A549 (cell line): ENCODE results near the gene CCNB1IP1. TPM values are rescaled to one million over a fixed set of nuclear protein-coding genes. Genes with fewer than 3 reads are reported as not detected.

ENCODE experiments used
- ATAC-seq, 2 experiments: fragments of 200-7000 bp in 1 of 2; fragments of >200 bp in 1 of 2; cut with Nextera tagmentation in 1 of 2; cut with Tn5 transposase in 1 of 2; 3 replicates each; pipeline versions ENCODE4 v1.8.0 to v1.9.1; 2018 to 2020; ENCODE audit warnings: mild to moderate bottlenecking in 1 of 2, moderate library complexity in 1 of 2
- CTCF ChIA-PET: fragments of 300-600 bp; sonication (Branson Sonifier 250); formaldehyde crosslinking; extraction: SDS; loops from one replicate; lab custom pipeline; 2021; ENCODE audit warnings: antibody characterized with exemption, inconsistent platforms; lab: Yijun Ruan, JAX
- POLR2A ChIA-PET: fragments of 350-600 bp; formaldehyde crosslinking; extraction: SDS; loops from one replicate; lab custom pipeline; 2021; ENCODE audit warnings: antibody characterized with exemption, inconsistent platforms; lab: Yijun Ruan, JAX
- DNase-seq, 2 experiments: peaks; one replicate each; pipeline versions ENCODE4 v3.0.0 to v3.0.0-alpha.2; 2011 to 2016; ENCODE audit warnings: low read depth in 1 of 2, low spot score in 1 of 2
- FAIRE-seq: peaks from 2 replicates; lab custom pipeline; 2011; peaks lifted over from hg19 to GRCh38; lab: Jason Lieb, UNC
- H3K27ac ChIP-seq, 2 experiments: fragments of >200 bp; sonication (Bioruptor Twin); formaldehyde crosslinking; 3 replicates each; pipeline ENCODE4 v1.5.1; 2016 to 2017
- H3K4me1 ChIP-seq: fragments of >200 bp; sonication (Bioruptor Twin); formaldehyde crosslinking; 3 replicates; pipeline ENCODE4 v1.6.1; 2016
- H3K4me2 ChIP-seq: fragments of >200 bp; sonication (Bioruptor Twin); formaldehyde crosslinking; 3 replicates; pipeline ENCODE4 v1.6.1; 2016
- H3K4me3 ChIP-seq: fragments of >200 bp; sonication (Bioruptor Twin); formaldehyde crosslinking; 3 replicates; pipeline ENCODE4 v1.5.1; 2016
- H3K9me3 ChIP-seq: fragments of >200 bp; sonication (Bioruptor Twin); formaldehyde crosslinking; 3 replicates; pipeline ENCODE4 v1.6.1; 2016
- BCL3 ChIP-seq: fragments of >200 bp; sonication (Bioruptor Twin); formaldehyde crosslinking; IDR thresholded peaks from 3 replicates; pipeline ENCODE4 v1.6.1; 2016
- BHLHE40 ChIP-seq: IDR thresholded peaks from 2 replicates; pipeline ENCODE4 v1.6.1; 2012; ENCODE audit warnings: low read depth, low read length, inconsistent platforms
- CBX8 ChIP-seq: fragments of 200-600 bp; sonication (generic); IDR thresholded peaks from 2 replicates; pipeline ENCODE4 v1.6.1; 2016
- E2F6 ChIP-seq: IDR thresholded peaks from 2 replicates; pipeline ENCODE4 v1.6.1; 2012; ENCODE audit warnings: low read depth, borderline replicate concordance
- EHF ChIP-seq: fragments of 250-450 bp; sonication (Bioruptor Pico); IDR thresholded peaks from 2 replicates; pipeline ENCODE4 v1.5.0; 2020; ENCODE audit warnings: mild to moderate bottlenecking
- EP300 ChIP-seq, 2 experiments: fragments of >200 bp; sonication (Bioruptor Twin); formaldehyde crosslinking; IDR thresholded peaks; 2 replicates in 1 of 2; 3 replicates in 1 of 2; pipeline ENCODE4 v1.6.1; 2016 to 2017
- ESRRA ChIP-seq: fragments of 150-350 bp; IDR thresholded peaks from 2 replicates; pipeline ENCODE4 v1.6.1; 2014; ENCODE audit warnings: mild to moderate bottlenecking, low read length, borderline replicate concordance
- FOSB ChIP-seq: fragments of 250-450 bp; sonication (Bioruptor Pico); IDR thresholded peaks from 2 replicates; pipeline ENCODE4 v1.5.0; 2020; ENCODE audit warnings: mild to moderate bottlenecking, moderate library complexity
- GATA3 ChIP-seq: IDR thresholded peaks from 2 replicates; pipeline ENCODE4 v1.6.1; 2012; ENCODE audit warnings: borderline replicate concordance
- HDAC2 ChIP-seq: fragments of 200-600 bp; sonication (generic); IDR thresholded peaks from 2 replicates; pipeline ENCODE4 v1.6.1; 2016
- HMGXB4 ChIP-seq: fragments of 250-450 bp; sonication (Bioruptor Pico); IDR thresholded peaks from 2 replicates; pipeline ENCODE4 v1.5.0; 2021; ENCODE audit warnings: mild to moderate bottlenecking, moderate library complexity, borderline replicate concordance
- HOXA7 ChIP-seq: fragments of 250-450 bp; sonication (Bioruptor Pico); IDR thresholded peaks from 2 replicates; pipeline ENCODE4 v1.5.0; 2020; ENCODE audit warnings: mild to moderate bottlenecking, moderate library complexity
- HOXB13 ChIP-seq: fragments of 250-450 bp; sonication (Bioruptor Pico); IDR thresholded peaks from 2 replicates; pipeline ENCODE4 v1.5.0; 2020; ENCODE audit warnings: low read depth, mild to moderate bottlenecking, moderate library complexity
- JUNB ChIP-seq: fragments of >200 bp; sonication (Bioruptor Twin); formaldehyde crosslinking; IDR thresholded peaks from 2 replicates; pipeline ENCODE4 v1.6.1; 2016
- KDM1A ChIP-seq: fragments of 200-600 bp; sonication (generic); IDR thresholded peaks from 2 replicates; pipeline ENCODE4 v1.6.1; 2016; ENCODE audit warnings: low read depth, mild to moderate bottlenecking
- KDM5A ChIP-seq: fragments of 200-600 bp; sonication (generic); IDR thresholded peaks from 2 replicates; pipeline ENCODE4 v1.6.1; 2016; ENCODE audit warnings: antibody characterized with exemption, mild to moderate bottlenecking
- MAFK ChIP-seq: fragments of 450-650 bp; IDR thresholded peaks from 2 replicates; pipeline ENCODE4 v1.6.1; 2014; ENCODE audit not compliant: partially characterized antibody
- NFE2L2 ChIP-seq: fragments of 150-350 bp; conservative IDR thresholded peaks from 2 replicates; pipeline ENCODE4 v1.6.1; 2014; ENCODE audit warnings: low read length
- NR3C1 ChIP-seq: fragments of >200 bp; sonication (Bioruptor Twin); formaldehyde crosslinking; IDR thresholded peaks from 3 replicates; pipeline ENCODE4 v1.6.1; 2017
- PBX3 ChIP-seq: IDR thresholded peaks from 2 replicates; pipeline ENCODE4 v1.6.1; 2012
- PHF8 ChIP-seq: fragments of 200-600 bp; sonication (generic); IDR thresholded peaks from 2 replicates; pipeline ENCODE4 v1.6.1; 2016; ENCODE audit warnings: low read depth, mild to moderate bottlenecking, antibody characterized with exemption, moderate library complexity, borderline replicate concordance
- POLR2A ChIP-seq: IDR thresholded peaks from 2 replicates; pipeline ENCODE4 v1.6.1; 2012; ENCODE audit warnings: mild to moderate bottlenecking, low read length
- RARB ChIP-seq: fragments of 250-450 bp; sonication (Bioruptor Pico); IDR thresholded peaks from 2 replicates; pipeline ENCODE4 v1.8.0; 2021; ENCODE audit warnings: mild to moderate bottlenecking, moderate library complexity
- RCOR1 ChIP-seq: fragments of 150-350 bp; IDR thresholded peaks from 2 replicates; pipeline ENCODE4 v1.6.1; 2014; ENCODE audit warnings: antibody characterized with exemption, low read length, low read depth
- SMC3 ChIP-seq: fragments of >200 bp; sonication (Bioruptor Twin); formaldehyde crosslinking; IDR thresholded peaks from 3 replicates; pipeline ENCODE4 v1.6.1; 2018; ENCODE audit warnings: inconsistent platforms
- ZC3H11A ChIP-seq: fragments of 450-650 bp; IDR thresholded peaks from 2 replicates; pipeline ENCODE4 v1.6.1; 2014; ENCODE audit warnings: antibody characterized with exemption, mild to moderate bottlenecking
- ZFP36 ChIP-seq: fragments of 450-650 bp; IDR thresholded peaks from 2 replicates; pipeline ENCODE4 v1.6.1; 2014; ENCODE audit warnings: borderline replicate concordance; ENCODE audit not compliant: partially characterized antibody
- whole genome bisulfite sequencing: methylation state at CpG from one replicate; pipeline ENCODE4 v1.1.6; 2017; ENCODE audit errors: missing lambda C conversion rate; 5-methylcytosine and 5-hydroxymethylcytosine counted together
- polyA plus RNA-seq, 4 experiments: library from polyadenylated mRNA; depleted of rRNA in 3 of 4; stranded (reverse); fragments of >200 nt; fragmentation: RNase III in 1 of 4; extraction: RNeasy Plus Mini Kit Qiagen cat#74134 plus additional on column Dnase treatment in 1 of 4; gene quantifications; 2 replicates in 3 of 4; 3 replicates in 1 of 4; pipeline ENCODE4 v1.2.3, GENCODE V29; 2011 to 2017

Gene CCNB1IP1
- polyA plus RNA-seq, 2 of the 4 experiments (the other 2 are of a cell fraction), result 30.8 to 121 TPM

GRCh38 chr14:20333494-20333841, 389 bp upstream of the CCNB1IP1 start (continued):
- no peak for TF ChIP-seq E2F6
- TF ChIP-seq MAFK, result no peak
- no peak for TF ChIP-seq ZC3H11A
- no peak for TF ChIP-seq BHLHE40
- no peak for TF ChIP-seq RCOR1
- TF ChIP-seq CBX8, result no peak
- no peak for TF ChIP-seq GATA3
- no peak for TF ChIP-seq EHF (CRISPR knock-in tag)
- TF ChIP-seq PBX3, result no peak
- TF ChIP-seq KDM5A, result no peak

GRCh38 chr14:20332431-20332787, 670 bp downstream of the CCNB1IP1 start:
- peak overlapping the region; percentile 84 for H3K4me3 ChIP-seq
- TF ChIP-seq ESRRA, result peak; percentile 73; the same call in 1 of the 2 replicates
- no peak for TF ChIP-seq HMGXB4
- peak overlapping the region; percentile 81 to 87 for H3K27ac ChIP-seq
- ChIA-PET CTCF (interaction anchor here (3.2 to 5.8 kb wide), 2 partner anchors 10 to 276 kb away, joined by 19 to 37 read pairs; partner anchors contain the start of gene PARP2), POLR2A (interaction anchor here (2.4 kb wide), 1 partner anchor 10 kb away, joined by 53 read pairs; the partner anchor contains the start of gene PARP2)
- WGBS, result 5% methylated on average over 4 of the region's 4 CpGs
- H3K9me3 ChIP-seq, result no peaks in the 10 kb centered on the region
- ATAC-seq (peak; percentile 19 to 28; a peak in 3 of 6 replicates), FAIRE-seq (no peak), DNase-seq (no peak)
- peak overlapping the region; percentile 68 for H3K4me2 ChIP-seq
- H3K4me1 ChIP-seq, result peaks cover 42% of the 10 kb centered on the region

- Histone ChIP-seq H3K4me1 (peaks cover 42% of the 10 kb centered on the region), H3K27ac (peak overlapping the region in 1 of 2 experiments; percentile 25; a peak in 2 of 6 replicates), H3K4me2 (peak overlapping the region; percentile 68), H3K9me3 (no peaks in the 10 kb centered on the region), H3K4me3 (peak overlapping the region; percentile 84; the same call in 1 of the 3 replicates)
- TF ChIP-seq HOXA7 (CRISPR knock-in tag), result no peak
- TF ChIP-seq NFE2L2, result no peak
- no peak for TF ChIP-seq HOXB13 (CRISPR knock-in tag)
- TF ChIP-seq JUNB, result no peak
- no peak for TF ChIP-seq ZC3H11A
- no peak for TF ChIP-seq RARB
- TF ChIP-seq HDAC2, result no peak
- TF ChIP-seq GATA3, result no peak
- no peak for TF ChIP-seq NR3C1
- TF ChIP-seq POLR2A, result no peak
- TF ChIP-seq PHF8, result no peak
- ChIA-PET CTCF (interaction anchor here (1.3 to 5.8 kb wide), 3 partner anchors 11 to 277 kb away, joined by 4 to 37 read pairs (median 19); partner anchors contain the start of gene PARP2), POLR2A (no interaction called here)
- FAIRE-seq, result no peak
- DNase-seq, result no peak
- WGBS, result 65% methylated on average over 2 of the region's 2 CpGs
- no peak for ATAC-seq
Observed at GRCh38 chr14:20331053-20331613, 1.9 kb downstream of the CCNB1IP1 start.

- TF ChIP-seq FOSB, result no peak
- TF ChIP-seq EHF (CRISPR knock-in tag), result no peak
- TF ChIP-seq BCL3, result no peak
- no peak for TF ChIP-seq SMC3
- no peak for TF ChIP-seq ZFP36
- TF ChIP-seq RCOR1, result no peak
- TF ChIP-seq EP300 (IDR thresholded peaks at IDR 0.05), result no peak
- no peak for TF ChIP-seq KDM1A
- TF ChIP-seq, all 56 proteins: peak for 0
- 91% methylated on average over 2 of the region's 2 CpGs for WGBS
- no peak overlapping the region for H3K27ac ChIP-seq
- FAIRE-seq (no peak), DNase-seq (no peak), ATAC-seq (no peak)
- no peaks in the 10 kb centered on the region for H3K9me3 ChIP-seq
- no peak overlapping the region for H3K4me2 ChIP-seq
- CTCF ChIA-PET, result interaction anchor here (0.6 to 5.8 kb wide), 6 partner anchors 14 to 279 kb away, joined by 3 to 37 read pairs (median 4); partner anchors contain the start of genes PARP2 and PIP4P1
- POLR2A ChIA-PET, result no interaction called here
- no peak overlapping the region for H3K4me3 ChIP-seq
- peaks cover 42% of the 10 kb centered on the region for H3K4me1 ChIP-seq
Observed at GRCh38 chr14:20329355-20329754, 3.7 kb downstream of the CCNB1IP1 start.
